Fibroblast of skin of left quadriceps (primary cell): ENCODE measurements around the gene LEKR1.
A peak's percentile ranks its signal among the peaks of the same experiment; 100 is the strongest.

Experiments
- DNase-seq, 2 experiments: peaks; one replicate each; pipeline ENCODE4 v3.0.0-alpha.2; 2013; ENCODE audit warnings: low read depth in 2 of 2

The LEKR1 gene

DNA sequence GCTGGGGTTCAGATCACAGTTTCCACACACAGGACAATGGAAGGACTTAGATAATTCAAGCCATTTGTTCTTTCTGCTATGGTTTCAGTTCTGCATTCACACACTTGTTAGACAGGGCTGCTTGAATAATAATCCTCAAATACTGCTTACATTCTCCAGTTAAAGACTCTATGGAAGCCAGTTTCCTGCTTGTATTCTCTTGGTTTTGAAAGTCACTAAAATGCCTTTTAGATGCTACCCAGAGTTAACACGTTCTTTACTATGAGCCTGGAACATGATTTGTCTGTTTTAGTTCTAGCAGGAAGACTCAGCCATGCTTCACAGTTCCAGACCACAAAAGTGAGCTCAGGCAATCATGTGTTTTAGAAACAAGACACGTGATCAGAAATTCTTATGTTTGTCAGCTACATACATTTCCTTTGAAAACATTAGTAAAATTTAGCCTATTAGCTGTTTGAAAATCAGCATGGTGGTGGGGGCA, 152.4 kb downstream of the LEKR1 start:
- DNase-seq: no peak

- no peak for DNase-seq
These were observed 154.9 kb downstream of the LEKR1 start for GRCh38 chr3:156981005-156981404.

GRCh38 chr3:156983559-156983958, 157.4 kb downstream of the LEKR1 start:
- no peak for DNase-seq

GRCh38 chr3:156985711-156986110, 159.6 kb downstream of the LEKR1 start:
- no peak for DNase-seq

GRCh38 chr3:156987946-156988345, 161.8 kb downstream of the LEKR1 start:
- no peak for DNase-seq

- peak in 1 of 2 experiments; percentile 8 for DNase-seq
These were observed 171.2 kb downstream of the LEKR1 start for GRCh38 chr3:156997351-156997750.

- no peak for DNase-seq
These were observed 175.2 kb downstream of the LEKR1 start for GRCh38 chr3:157001221-157001957.

- DNase-seq: no peak
These were observed 195.5 kb downstream of the LEKR1 start for GRCh38 chr3:157021679-157022078.

DNA sequence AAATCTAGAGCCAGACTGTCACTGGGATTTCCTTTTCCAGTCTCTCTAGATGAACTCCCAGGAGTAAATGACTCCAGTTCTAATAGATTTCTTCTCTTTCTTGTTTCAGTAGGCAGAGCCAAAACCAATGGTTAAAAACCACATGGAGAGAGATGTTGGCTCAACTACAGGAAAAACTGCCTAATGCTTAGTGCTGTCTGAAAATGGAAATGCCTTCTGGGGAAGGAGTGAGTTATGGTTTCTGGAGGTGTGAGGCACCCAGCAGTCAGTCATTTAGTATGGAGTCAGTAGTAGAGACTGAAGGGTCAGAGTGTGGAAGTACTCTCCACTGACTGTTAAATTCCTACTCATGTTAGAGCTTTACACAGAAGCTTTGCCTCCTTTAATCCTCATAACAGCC, 197.1 kb downstream of the LEKR1 start:
- no peak for DNase-seq

- no peak for DNase-seq
These were observed 199.9 kb downstream of the LEKR1 start for GRCh38 chr3:157026091-157026490.

DNA sequence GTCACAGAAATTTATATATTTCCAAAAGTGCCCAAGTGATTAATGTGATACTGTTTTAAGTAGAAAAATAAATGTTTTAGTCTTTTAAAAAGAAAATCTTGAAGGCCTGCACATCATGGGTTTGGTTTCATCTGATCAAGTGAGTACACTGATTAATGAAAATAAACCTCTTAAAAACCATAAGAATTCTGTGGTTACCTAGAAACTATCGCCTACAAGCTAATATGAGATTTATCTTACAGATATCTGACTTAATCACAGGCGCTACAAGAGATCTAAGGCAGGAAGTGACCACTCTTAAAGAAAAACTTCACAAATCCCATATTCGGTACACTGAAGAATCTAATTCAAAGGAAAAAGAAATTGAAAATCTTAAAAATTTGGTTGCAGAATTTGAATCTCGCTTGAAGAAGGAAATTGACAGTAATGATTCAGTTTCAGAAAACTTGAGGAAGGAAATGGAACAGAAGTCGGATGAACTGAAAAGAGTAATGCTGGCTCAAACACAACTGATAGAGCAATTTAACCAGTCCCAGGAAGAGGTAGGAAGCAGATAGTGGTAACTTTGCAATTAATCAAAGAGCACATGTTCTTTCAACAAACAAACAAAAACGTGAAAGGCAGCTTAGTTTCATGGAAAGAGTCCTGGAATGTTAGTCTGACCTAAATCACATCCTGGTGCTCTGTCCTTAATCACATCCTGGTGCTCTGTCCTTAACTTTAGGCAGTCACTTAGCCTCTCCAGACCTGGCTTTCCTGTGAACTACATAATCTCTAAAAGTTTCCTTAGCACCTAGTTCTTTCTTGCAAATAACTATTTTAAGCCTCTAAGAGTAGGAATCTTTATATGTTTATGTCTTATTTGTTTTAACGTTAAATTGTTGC, 201.9 kb downstream of the LEKR1 start:
- no peak for DNase-seq

GRCh38 chr3:157029365-157029790, 203.2 kb downstream of the LEKR1 start:
- no peak for DNase-seq

GRCh38 chr3:157030712-157031111, 204.6 kb downstream of the LEKR1 start:
- DNase-seq: no peak

GRCh38 chr3:157033001-157033400, 206.8 kb downstream of the LEKR1 start:
- no peak for DNase-seq

GRCh38 chr3:157040456-157040855, 214.3 kb downstream of the LEKR1 start:
- DNase-seq: no peak

- no peak for DNase-seq
These were observed 216.1 kb downstream of the LEKR1 start for GRCh38 chr3:157042226-157042625.

DNA sequence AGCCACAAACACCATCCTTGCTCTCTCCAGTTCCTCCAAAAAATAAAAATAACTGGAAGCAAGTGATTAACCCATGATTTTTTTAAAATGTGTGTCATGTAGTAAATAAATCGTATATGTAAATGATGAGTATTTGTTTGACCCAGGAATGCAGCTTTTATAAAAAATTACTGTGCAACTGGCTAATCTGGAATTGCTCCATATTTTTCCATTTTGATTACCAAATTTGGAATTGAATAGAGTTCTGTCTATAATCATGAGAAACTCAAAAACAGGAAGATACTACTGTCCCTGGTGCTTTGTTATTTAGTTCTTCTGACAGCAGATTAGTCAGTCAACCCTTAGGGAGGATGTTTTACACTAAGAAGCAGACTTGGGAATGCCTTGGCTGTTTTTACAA, 217.6 kb downstream of the LEKR1 start:
- DNase-seq: peak; percentile 25 to 32

DNA sequence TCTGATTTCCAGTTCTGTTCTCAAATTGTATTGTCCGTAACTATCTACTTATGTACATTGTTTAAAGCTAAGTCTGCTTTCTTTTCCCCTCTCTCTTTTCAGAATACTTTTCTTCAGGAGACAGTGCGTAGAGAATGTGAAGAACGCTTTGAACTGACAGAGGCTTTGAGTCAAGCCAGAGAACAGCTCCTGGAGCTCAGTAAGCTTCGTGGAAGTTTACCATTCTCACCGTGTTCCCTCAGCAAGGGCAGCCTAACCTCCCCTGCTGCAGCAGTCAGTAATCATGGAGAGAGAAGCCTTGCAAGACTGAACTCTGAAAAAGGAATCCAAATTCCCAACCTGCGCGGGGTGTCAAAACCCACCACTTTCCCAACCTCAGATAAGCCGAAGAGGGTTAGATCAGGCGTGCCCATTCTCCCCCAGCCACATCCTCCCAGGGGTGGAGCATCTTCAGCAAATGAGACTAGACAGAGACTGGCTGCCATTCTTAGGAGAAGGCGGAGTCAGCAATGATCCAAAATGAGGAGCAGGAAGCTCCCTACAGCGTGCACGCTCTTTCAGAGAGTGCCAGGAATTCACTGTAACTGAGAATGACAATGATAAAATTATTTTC, 219.2 kb downstream of the LEKR1 start:
- DNase-seq: no peak

- no peak for DNase-seq
These were observed 220.4 kb downstream of the LEKR1 start for GRCh38 chr3:157046520-157046919.

DNA sequence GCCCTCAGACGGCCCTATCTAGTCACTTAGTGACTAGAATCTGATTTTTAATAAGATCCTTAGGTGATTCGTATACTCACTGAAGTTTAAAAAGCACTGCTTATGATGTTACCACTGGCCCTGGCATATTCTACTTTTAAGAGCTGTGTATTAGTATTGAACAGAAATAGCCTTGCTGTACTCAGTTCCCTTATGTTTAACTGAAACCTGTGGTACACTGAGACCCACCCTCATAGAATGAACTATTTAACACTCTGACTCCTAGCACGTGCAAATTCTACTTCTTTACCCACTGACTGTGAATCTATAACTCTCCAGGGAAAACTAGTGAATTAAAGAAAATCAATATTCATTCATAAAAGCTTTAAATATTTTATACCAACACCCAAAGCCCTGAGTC, 224.9 kb downstream of the LEKR1 start:
- no peak for DNase-seq

GRCh38 chr3:157051591-157051990, 225.4 kb downstream of the LEKR1 start:
- no peak for DNase-seq

DNA sequence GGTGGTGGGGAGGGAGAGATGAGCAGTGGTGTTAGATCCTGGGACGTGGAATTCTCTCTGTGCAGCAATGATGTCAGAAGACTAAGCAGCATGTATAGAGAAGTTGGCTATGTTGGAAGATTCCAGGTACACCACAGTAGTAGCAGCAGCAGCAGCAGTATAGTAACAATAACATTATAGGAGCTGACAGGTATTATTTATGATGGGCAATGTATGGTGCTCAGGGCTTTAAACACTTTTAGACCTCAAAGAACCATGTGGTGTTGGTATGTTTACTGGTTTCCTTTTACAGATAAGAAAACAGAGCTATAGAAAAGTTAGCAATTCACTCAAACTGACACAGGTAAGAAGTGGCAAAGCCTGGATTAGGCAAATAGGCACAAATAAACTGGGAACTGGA, 229.9 kb downstream of the LEKR1 start:
- DNase-seq: no peak
